ENCODE results near the gene EPS15. TPM values are rescaled to one million over a fixed set of nuclear protein-coding genes. Genes with fewer than 3 reads are reported as not detected.
A peak's percentile ranks its signal among the peaks of the same experiment; 100 is the strongest.

The EPS15 gene
- total RNA-seq, 4 donors from 2014 or later: 49.8 to 84.3 (median 62.5) TPM

DNA sequence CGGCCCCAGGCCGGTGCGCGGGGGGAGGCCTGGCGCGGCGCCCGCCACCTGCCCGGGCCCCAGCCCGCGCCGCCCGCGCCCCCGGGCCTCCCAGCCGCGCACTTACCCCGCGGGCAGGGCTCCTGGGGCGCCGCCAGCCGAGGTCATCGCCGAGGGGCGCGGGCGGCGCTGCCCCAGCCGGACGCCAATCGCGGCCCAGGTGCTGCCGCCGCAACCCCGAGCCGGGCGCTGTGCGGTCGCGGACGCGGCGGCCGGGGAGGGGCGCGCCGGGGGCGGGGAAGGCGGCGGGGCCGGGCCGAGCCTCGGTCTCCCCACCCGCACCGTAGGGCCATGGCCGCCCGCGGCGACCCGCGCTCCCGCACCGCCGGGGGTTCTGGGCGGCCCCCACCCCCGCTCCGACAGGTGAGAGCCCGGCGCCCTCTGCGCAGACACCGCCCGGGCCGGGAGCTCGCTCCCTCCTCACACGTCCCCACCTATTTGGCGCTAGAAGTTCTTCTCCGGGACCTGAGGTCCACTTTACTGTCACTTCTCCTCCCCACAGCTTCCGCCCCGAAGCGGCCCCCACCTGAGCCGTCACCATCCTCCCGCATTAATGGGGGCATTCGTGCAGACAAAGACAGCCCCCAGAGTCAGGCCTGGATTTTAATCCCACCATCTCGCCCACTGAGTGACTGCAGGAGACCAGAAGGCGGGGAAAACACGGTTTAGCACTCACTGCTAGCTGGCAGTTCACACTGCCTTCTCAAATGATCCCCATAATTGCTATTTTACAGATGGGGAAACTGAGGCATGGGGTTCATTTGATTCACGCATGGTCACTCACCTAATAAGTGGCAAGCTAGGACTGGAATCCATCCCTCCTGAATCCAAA lies 188.5 kb downstream of the EPS15 start, which contains the start of gene TTC39A:
TSS of gene TTC39A (minus strand) at position 232 of the 871 bp plus-strand sequence. CDS start at position 147, 85 bp downstream.
- H3K9me3 ChIP-seq: no peaks in the 10 kb centered on the region
- DNase-seq (ENCODE audit: extremely low spot score): no peak
- H3K27ac ChIP-seq (replicated peaks in 1 of 4): no peak within 1 kb of the TSS
- 10% methylated on average over 15 of the region's 87 CpGs for WGBS
- H3K4me1 ChIP-seq: peaks cover 17 to 19% (median 17%) of the 10 kb centered on the region in 4 donors
- H3K27me3 ChIP-seq: peaks cover 0 to 31% (median 5%) of the 10 kb centered on the region in 4 donors
- H3K36me3 ChIP-seq: no peaks in the 10 kb centered on the region
- TF ChIP-seq POLR2AphosphoS5 (IDR thresholded peaks at IDR 0.05) (no peak), POLR2A (IDR thresholded peaks at IDR 0.05; ENCODE audit: low read depth) (no peak), EP300 (IDR thresholded peaks at IDR 0.05) (no peak)
- TF ChIP-seq, protein P1, sequence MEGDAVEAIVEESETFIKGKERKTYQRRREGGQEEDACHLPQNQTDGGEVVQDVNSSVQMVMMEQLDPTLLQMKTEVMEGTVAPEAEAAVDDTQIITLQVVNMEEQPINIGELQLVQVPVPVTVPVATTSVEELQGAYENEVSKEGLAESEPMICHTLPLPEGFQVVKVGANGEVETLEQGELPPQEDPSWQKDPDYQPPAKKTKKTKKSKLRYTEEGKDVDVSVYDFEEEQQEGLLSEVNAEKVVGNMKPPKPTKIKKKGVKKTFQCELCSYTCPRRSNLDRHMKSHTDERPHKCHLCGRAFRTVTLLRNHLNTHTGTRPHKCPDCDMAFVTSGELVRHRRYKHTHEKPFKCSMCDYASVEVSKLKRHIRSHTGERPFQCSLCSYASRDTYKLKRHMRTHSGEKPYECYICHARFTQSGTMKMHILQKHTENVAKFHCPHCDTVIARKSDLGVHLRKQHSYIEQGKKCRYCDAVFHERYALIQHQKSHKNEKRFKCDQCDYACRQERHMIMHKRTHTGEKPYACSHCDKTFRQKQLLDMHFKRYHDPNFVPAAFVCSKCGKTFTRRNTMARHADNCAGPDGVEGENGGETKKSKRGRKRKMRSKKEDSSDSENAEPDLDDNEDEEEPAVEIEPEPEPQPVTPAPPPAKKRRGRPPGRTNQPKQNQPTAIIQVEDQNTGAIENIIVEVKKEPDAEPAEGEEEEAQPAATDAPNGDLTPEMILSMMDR (IDR thresholded peaks at IDR 0.05): no peak
- intact Hi-C loops (cut with DNase I): no loop called here
- peak within 1 kb of the TSS; percentile 47 to 67 (median 52) for H3K4me3 ChIP-seq

DNA sequence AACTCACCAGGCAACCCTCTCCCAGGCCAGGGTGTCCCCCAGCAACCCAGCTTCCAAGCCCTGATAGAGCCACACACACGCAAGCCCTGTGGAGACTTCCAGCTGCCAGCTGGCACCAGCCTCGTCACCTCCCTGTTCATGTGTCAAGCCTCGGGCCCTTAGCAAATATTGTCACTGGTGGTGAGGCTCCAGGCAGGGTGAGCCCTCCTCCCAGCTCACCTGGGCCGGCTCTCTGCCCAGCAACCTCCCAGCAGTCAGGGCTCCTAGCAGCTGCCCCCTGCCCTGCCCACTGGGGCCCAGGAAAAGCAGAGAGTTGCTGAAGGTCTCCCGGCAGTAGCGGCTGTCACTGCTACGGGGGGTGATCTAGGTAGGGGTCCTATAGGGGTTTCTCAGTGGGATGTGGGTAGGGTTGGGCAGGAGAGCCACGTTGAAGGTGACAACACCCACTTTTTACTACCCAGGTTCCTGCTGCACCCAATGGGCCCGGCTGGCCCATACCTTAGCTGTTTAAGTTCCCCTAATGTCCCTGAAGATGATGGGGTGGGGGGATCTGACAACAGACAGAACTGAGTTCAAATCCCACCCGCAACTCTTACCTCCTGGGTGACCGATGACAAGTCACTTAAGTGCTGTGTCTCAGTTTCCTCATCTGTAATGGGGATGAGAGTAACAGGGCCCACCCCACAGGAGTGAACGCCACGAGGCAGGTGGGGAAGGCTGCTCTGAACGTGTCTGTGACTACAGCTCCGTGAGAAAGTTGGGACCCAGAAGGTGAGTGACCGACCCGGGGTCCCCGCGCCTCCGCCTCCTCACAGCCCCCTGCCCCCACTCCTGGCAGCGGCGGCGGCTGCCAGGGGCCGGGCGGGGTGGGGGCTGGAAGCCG lies 189.4 kb downstream of the EPS15 start:
- no peaks in the 10 kb centered on the region for H3K36me3 ChIP-seq
- peak overlapping the region; percentile 47 to 67 (median 52) for H3K4me3 ChIP-seq
- intact Hi-C loops (cut with DNase I): no loop called here
- H3K4me1 ChIP-seq: peaks cover 17 to 21% (median 18%) of the 10 kb centered on the region in 4 donors
- no peak for DNase-seq (ENCODE audit: extremely low spot score)
- no peak overlapping the region for H3K27ac ChIP-seq (replicated peaks in 1 of 4)
- no peak for TF ChIP-seq POLR2AphosphoS5 (IDR thresholded peaks at IDR 0.05)
- TF ChIP-seq, protein P1 (IDR thresholded peaks at IDR 0.05): no peak
- TF ChIP-seq POLR2A (IDR thresholded peaks at IDR 0.05; ENCODE audit: low read depth): no peak
- TF ChIP-seq EP300 (IDR thresholded peaks at IDR 0.05): no peak
- WGBS: 79% methylated on average over 10 of the region's 26 CpGs
- no peaks in the 10 kb centered on the region for H3K9me3 ChIP-seq
- peaks cover 0 to 31% (median 5%) of the 10 kb centered on the region in 4 donors for H3K27me3 ChIP-seq

DNA sequence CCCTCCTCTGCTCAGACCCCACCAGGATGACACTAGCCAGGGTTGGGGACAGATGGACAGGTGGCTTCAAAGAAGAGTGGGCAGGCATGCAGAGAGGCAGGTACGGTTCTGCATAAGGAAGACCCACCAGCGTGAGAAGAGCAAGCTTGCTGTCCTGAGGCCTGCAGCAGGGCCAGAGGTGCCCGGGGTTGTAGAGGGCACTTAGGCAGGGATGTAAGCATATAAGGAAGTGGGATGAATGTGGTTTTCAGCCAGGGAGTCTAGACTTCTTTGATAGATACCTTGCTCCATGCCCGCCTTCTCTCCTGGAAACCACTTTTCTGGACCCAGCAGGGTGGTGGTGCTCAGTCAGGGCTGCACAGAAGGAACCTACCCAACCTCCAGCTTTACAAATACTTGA lies 190.1 kb downstream of the EPS15 start:
- H3K27ac ChIP-seq (replicated peaks in 1 of 4): no peak overlapping the region
- TF ChIP-seq POLR2AphosphoS5 (IDR thresholded peaks at IDR 0.05) (no peak), POLR2A (IDR thresholded peaks at IDR 0.05; ENCODE audit: low read depth) (no peak), EP300 (IDR thresholded peaks at IDR 0.05) (no peak)
- TF ChIP-seq, protein P1 (IDR thresholded peaks at IDR 0.05): no peak
- intact Hi-C loops (cut with DNase I): no loop called here
- H3K9me3 ChIP-seq: no peaks in the 10 kb centered on the region
- 99% methylated on average over 4 of the region's 4 CpGs for WGBS
- H3K4me1 ChIP-seq: peaks cover 17 to 21% (median 18%) of the 10 kb centered on the region in 4 donors
- no peaks in the 10 kb centered on the region for H3K36me3 ChIP-seq
- no peak overlapping the region for H3K4me3 ChIP-seq
- DNase-seq (ENCODE audit: extremely low spot score): no peak
- H3K27me3 ChIP-seq: peaks cover 0 to 31% (median 5%) of the 10 kb centered on the region in 4 donors

DNA sequence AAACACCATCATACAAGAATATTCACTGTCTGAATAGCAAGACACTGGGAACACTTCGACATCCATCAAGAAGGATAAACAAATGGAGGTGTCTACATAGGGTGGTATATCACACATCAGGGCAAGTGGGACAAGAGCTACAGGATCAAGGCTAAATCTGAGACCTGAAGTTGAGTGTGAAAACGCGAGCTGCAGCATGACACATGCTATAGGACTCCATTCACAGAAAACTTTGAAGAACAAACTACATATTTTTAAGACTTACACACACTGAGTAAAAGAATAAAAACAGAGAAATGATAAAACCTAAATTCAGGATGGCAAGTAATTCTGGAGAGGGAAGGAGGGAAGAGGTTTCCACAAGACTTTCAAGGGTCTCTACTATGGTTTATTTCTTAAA lies 190.8 kb downstream of the EPS15 start:
- Histone ChIP-seq H3K4me3 (no peak overlapping the region), H3K27ac (replicated peaks in 1 of 4) (no peak overlapping the region), H3K27me3 (peaks cover 0 to 31% (median 5%) of the 10 kb centered on the region in 4 donors), H3K4me1 (peaks cover 17 to 21% (median 18%) of the 10 kb centered on the region in 4 donors), H3K9me3 (no peaks in the 10 kb centered on the region), H3K36me3 (no peaks in the 10 kb centered on the region)
- no peak for DNase-seq (ENCODE audit: extremely low spot score)
- WGBS: 92% methylated on average over 3 of the region's 3 CpGs
- intact Hi-C loops (cut with DNase I): no loop called here
- no peak for TF ChIP-seq POLR2AphosphoS5 (IDR thresholded peaks at IDR 0.05)
- no peak for TF ChIP-seq POLR2A (IDR thresholded peaks at IDR 0.05; ENCODE audit: low read depth)
- TF ChIP-seq, protein P1 (IDR thresholded peaks at IDR 0.05): no peak
- no peak for TF ChIP-seq EP300 (IDR thresholded peaks at IDR 0.05)
